ENCODE results near the gene POU5F1. TPM values are rescaled to one million over a fixed set of nuclear protein-coding genes. Genes with fewer than 3 reads are reported as not detected.

Gene POU5F1
- polyA plus RNA-seq, 3 donors = 0.20 TPM; not detected in 2

GRCh38 chr6:31114541-31114878 lies 56.0 kb downstream of the POU5F1 start, which contains the start of gene PSORS1C1:
TSS of gene PSORS1C1 (plus strand) at chr6:31114800. CDS start at chr6:31129633, 14,833 bp downstream.
- H3K4me3 Mint-ChIP-seq = peak within 1 kb of the TSS in 1 of 2 donors; percentile 1

More at GRCh38 chr6:31114541-31114878, 56.0 kb downstream of the POU5F1 start, which contains the start of gene PSORS1C1:
- Mint-ChIP-seq H3K27ac (peak within 1 kb of the TSS; percentile 7 to 79 (median 72)), H3K36me3 (no peaks in the 10 kb centered on the region), H3K4me1 (peaks cover 25% of the 10 kb centered on the region), H3K9me3 (peaks cover 0 to 2% (median 0%) of the 10 kb centered on the region in 7 donors), H3K27me3 (ENCODE audit: low read depth in 3 of 3) (peaks cover 17 to 18% (median 18%) of the 10 kb centered on the region in 3 donors)
- Histone ChIP-seq H3K9ac (ENCODE audit: insufficient read depth, low read length, poor library complexity, severe bottlenecking) (no peak within 1 kb of the TSS), H3K4me2 (replicated peaks; ENCODE audit: extremely low read depth, low read length, poor library complexity, severe bottlenecking) (no peak within 1 kb of the TSS), H3K27ac (ENCODE audit: low read depth in 1 of 2, low read length in 2 of 2) (no peak within 1 kb of the TSS), H3K79me2 (ENCODE audit: insufficient read depth, low read length) (no peaks in the 10 kb centered on the region), H3K4me1 (ENCODE audit: control insufficient read depth in 1 of 2, insufficient read depth in 2 of 2, low read length in 2 of 2) (peaks cover 6 to 20% of the 10 kb centered on the region in 2 donors), H3K27me3 (ENCODE audit: control insufficient read depth in 2 of 2, insufficient read depth in 2 of 2, low read length in 2 of 2) (peaks cover 0 to 3% of the 10 kb centered on the region in 2 donors), H4K20me1 (ENCODE audit: insufficient read depth, low read length) (no peaks in the 10 kb centered on the region), H3K9me3 (replicated peaks in 1 of 2; ENCODE audit: control insufficient read depth in 1 of 2, insufficient read depth in 1 of 2, low read length in 2 of 2) (no peaks in the 10 kb centered on the region), H3K36me3 (replicated peaks in 1 of 2; ENCODE audit: control insufficient read depth in 1 of 2, insufficient read depth in 2 of 2, low read length in 2 of 2) (no peaks in the 10 kb centered on the region), H2AFZ (ENCODE audit: insufficient read depth, low read depth, low read length, poor library complexity, severe bottlenecking) (peak within 1 kb of the TSS; percentile 52), H3K4me3 (replicated peaks in 1 of 3; ENCODE audit: low read depth in 2 of 3, low read length in 3 of 3) (no peak within 1 kb of the TSS)
- WGBS (ENCODE audit: insufficient coverage) = no CpG with 5 or more reads among the region's 3 CpGs
- intact Hi-C loops (cut with micrococcal nuclease) = no loop called here
- no peak for TF ChIP-seq CTCF (IDR thresholded peaks at IDR 0.05)
- no peak for DNase-seq

Small RNAs within 50 kb of the gene (small RNA-seq; reads per million reads assigned to genes)
- gene POLR2LP1 (ENCODE audit: insufficient read length, low read depth) = not detected

Other genes with a start within 250 kb of the POU5F1 start
- gene SFTA2, start 238.5 kb downstream of the POU5F1 start, polyA plus RNA-seq = not detected
- not detected for gene MUCL3, start 229.7 kb downstream of the POU5F1 start, polyA plus RNA-seq
- not detected for gene MUC21, start 187.0 kb downstream of the POU5F1 start, polyA plus RNA-seq
- gene MUC22, start 160.2 kb downstream of the POU5F1 start, polyA plus RNA-seq = not detected
- not detected for gene C6orf15, start 58.1 kb downstream of the POU5F1 start, polyA plus RNA-seq
- gene PSORS1C1, start 55.9 kb downstream of the POU5F1 start, polyA plus RNA-seq = not detected
- gene CDSN, start 50.2 kb downstream of the POU5F1 start, polyA plus RNA-seq = not detected
- not detected for gene PSORS1C2, start 31.6 kb downstream of the POU5F1 start, polyA plus RNA-seq
- 1 to 10 TPM; 2.2 to 8.4 (median 2.8) TPM for gene CCHCR1, start 12.9 kb downstream of the POU5F1 start, polyA plus RNA-seq
- 1 to 10 TPM in 1 of 3 donors, under 1 TPM in 2; 0.75 to 1.1 (median 0.80) TPM for gene TCF19, start 12.1 kb downstream of the POU5F1 start, polyA plus RNA-seq
- 1,000 to 10,000 TPM; 1,088 to 2,224 (median 1,829) TPM for gene HLA-C, start 101.4 kb upstream of the POU5F1 start, polyA plus RNA-seq
- 1,000 to 10,000 TPM; 5,055 to 6,999 (median 6,126) TPM for gene HLA-B, start 186.5 kb upstream of the POU5F1 start, polyA plus RNA-seq
- gene MICA, start 232.9 kb upstream of the POU5F1 start, polyA plus RNA-seq = 10 to 100 TPM in 1 of 3 donors, 1 to 10 TPM in 2; 5.6 to 16.5 (median 6.9) TPM